ENCODE measurements around the gene RNASEL. TPM values are rescaled to one million over a fixed set of nuclear protein-coding genes. Genes with fewer than 3 reads are reported as not detected.

The RNASEL gene
- total and polyA plus RNA-seq, 2 donors (not counting 1 experiment from before 2014, with no cell fraction given): 6.1 to 9.6 TPM

- no peak overlapping the region for H3K4me2 ChIP-seq (ENCODE audit: extremely low read depth, insufficient read depth, low read length)
- no peaks in the 10 kb centered on the region for H3K79me2 ChIP-seq (ENCODE audit: control insufficient read depth, insufficient read depth, low read length)
- H3K4me3 ChIP-seq (replicated peaks in 1 of 4; ENCODE audit: control extremely low read depth in 1 of 4, insufficient read depth in 1 of 4, low read depth in 3 of 4, low read length in 4 of 4): no peak overlapping the region
- DNase-seq (ENCODE audit: low read depth in 2 of 2): no peak
- H3K9me3 ChIP-seq (ENCODE audit: control insufficient read depth, insufficient read depth, low read depth, low read length): no peaks in the 10 kb centered on the region
- no peaks in the 10 kb centered on the region for H4K20me1 ChIP-seq (ENCODE audit: control insufficient read depth, extremely low read depth, insufficient read depth, low read length)
- H3K36me3 ChIP-seq (ENCODE audit: control insufficient read depth, insufficient read depth, low read length): no peaks in the 10 kb centered on the region
- H3K4me1 ChIP-seq (ENCODE audit: control insufficient read depth, extremely low read depth, insufficient read depth, low read length): peaks cover 2% of the 10 kb centered on the region
- H3K27me3 ChIP-seq (ENCODE audit: control insufficient read depth, insufficient read depth, low read length): no peaks in the 10 kb centered on the region
- H2AFZ ChIP-seq (ENCODE audit: low read length): no peak overlapping the region
- TF ChIP-seq CTCF (conservative IDR thresholded peaks at IDR 0.05 in 1 of 2, IDR thresholded peaks at IDR 0.05 in 1 of 2; ENCODE audit: low read depth in 1 of 2, low read length in 2 of 2): no peak
- no peak for TF ChIP-seq EZH2 (IDR thresholded peaks at IDR 0.05; ENCODE audit: low read length, missing control alignments)
- no peak overlapping the region for H3K27ac ChIP-seq (ENCODE audit: insufficient read depth, low read length)
- H3K9ac ChIP-seq (ENCODE audit: insufficient read depth, low read length): no peak overlapping the region
Observed at GRCh38 chr1:182586380-182586779, 2.7 kb downstream of the RNASEL start.

GRCh38 chr1:182584746-182585145 is 4.3 kb downstream of the RNASEL start:
- Histone ChIP-seq H2AFZ (ENCODE audit: low read length) (no peak overlapping the region), H3K4me1 (ENCODE audit: control insufficient read depth, extremely low read depth, insufficient read depth, low read length) (peaks cover 2% of the 10 kb centered on the region), H3K9me3 (ENCODE audit: control insufficient read depth, insufficient read depth, low read depth, low read length) (no peaks in the 10 kb centered on the region), H3K4me2 (ENCODE audit: extremely low read depth, insufficient read depth, low read length) (no peak overlapping the region), H4K20me1 (ENCODE audit: control insufficient read depth, extremely low read depth, insufficient read depth, low read length) (no peaks in the 10 kb centered on the region), H3K79me2 (ENCODE audit: control insufficient read depth, insufficient read depth, low read length) (no peaks in the 10 kb centered on the region), H3K4me3 (replicated peaks in 1 of 4; ENCODE audit: control extremely low read depth in 1 of 4, insufficient read depth in 1 of 4, low read depth in 3 of 4, low read length in 4 of 4) (no peak overlapping the region), H3K27ac (ENCODE audit: insufficient read depth, low read length) (no peak overlapping the region), H3K36me3 (ENCODE audit: control insufficient read depth, insufficient read depth, low read length) (no peaks in the 10 kb centered on the region), H3K9ac (ENCODE audit: insufficient read depth, low read length) (no peak overlapping the region), H3K27me3 (ENCODE audit: control insufficient read depth, insufficient read depth, low read length) (no peaks in the 10 kb centered on the region)
- no peak for DNase-seq (ENCODE audit: low read depth in 2 of 2)
- TF ChIP-seq EZH2 (IDR thresholded peaks at IDR 0.05; ENCODE audit: low read length, missing control alignments): no peak
- TF ChIP-seq CTCF (conservative IDR thresholded peaks at IDR 0.05 in 1 of 2, IDR thresholded peaks at IDR 0.05 in 1 of 2; ENCODE audit: low read depth in 1 of 2, low read length in 2 of 2): no peak

GRCh38 chr1:182580736-182581135 is 8.3 kb downstream of the RNASEL start:
- Histone ChIP-seq H3K9ac (ENCODE audit: insufficient read depth, low read length) (no peak overlapping the region), H3K27me3 (ENCODE audit: control insufficient read depth, insufficient read depth, low read length) (no peaks in the 10 kb centered on the region), H2AFZ (ENCODE audit: low read length) (no peak overlapping the region), H3K36me3 (ENCODE audit: control insufficient read depth, insufficient read depth, low read length) (no peaks in the 10 kb centered on the region), H3K27ac (ENCODE audit: insufficient read depth, low read length) (no peak overlapping the region), H3K4me1 (ENCODE audit: control insufficient read depth, extremely low read depth, insufficient read depth, low read length) (peaks cover 2% of the 10 kb centered on the region), H3K4me3 (replicated peaks in 1 of 4; ENCODE audit: control extremely low read depth in 1 of 4, insufficient read depth in 1 of 4, low read depth in 3 of 4, low read length in 4 of 4) (no peak overlapping the region), H3K9me3 (ENCODE audit: control insufficient read depth, insufficient read depth, low read depth, low read length) (no peaks in the 10 kb centered on the region), H3K4me2 (ENCODE audit: extremely low read depth, insufficient read depth, low read length) (no peak overlapping the region), H4K20me1 (ENCODE audit: control insufficient read depth, extremely low read depth, insufficient read depth, low read length) (no peaks in the 10 kb centered on the region), H3K79me2 (ENCODE audit: control insufficient read depth, insufficient read depth, low read length) (no peaks in the 10 kb centered on the region)
- TF ChIP-seq EZH2 (IDR thresholded peaks at IDR 0.05; ENCODE audit: low read length, missing control alignments): no peak
- no peak for TF ChIP-seq CTCF (conservative IDR thresholded peaks at IDR 0.05 in 1 of 2, IDR thresholded peaks at IDR 0.05 in 1 of 2; ENCODE audit: low read depth in 1 of 2, low read length in 2 of 2)
- no peak for DNase-seq (ENCODE audit: low read depth in 2 of 2)

All from fibroblast of lung (primary cell).